Lung (tissue), 12 donors: ENCODE results near the gene ALDH7A1. TPM values are rescaled to one million over a fixed set of nuclear protein-coding genes. Genes with fewer than 3 reads are reported as not detected.

ENCODE experiments used
- ATAC-seq: fragments of 200-7000 bp; cut with Tn5 transposase; one replicate; pipeline ENCODE4 v1.9.1; 2020; ENCODE audit warnings: moderate number of reproducible peaks; ENCODE audit not compliant: insufficient read depth, low FRiP score
- DNase-seq, 3 donors: peaks; one replicate each; pipeline ENCODE4 v3.0.0-alpha.2; 2013 to 2017
- H3K27ac ChIP-seq, 2 donors: one replicate each; pipeline ENCODE4 v1.5.1; 2013; ENCODE audit warnings: mild to moderate bottlenecking in 2 of 2, moderate library complexity in 2 of 2, control low read depth in 1 of 2, inconsistent platforms in 1 of 2, low read depth in 1 of 2, low read length in 1 of 2
- H3K27me3 ChIP-seq, 3 donors: one replicate each; pipeline ENCODE4 v1.5.1; 2013; ENCODE audit warnings: low read length in 2 of 3; ENCODE audit not compliant: control insufficient read depth in 3 of 3, insufficient read depth in 3 of 3
- H3K36me3 ChIP-seq, 4 donors: one replicate each; pipeline ENCODE4 v1.5.1; 2013; ENCODE audit warnings: low read length in 4 of 4, mild to moderate bottlenecking in 1 of 4, moderate library complexity in 1 of 4; ENCODE audit not compliant: control insufficient read depth in 4 of 4, insufficient read depth in 4 of 4
- H3K4me1 ChIP-seq, 5 donors: one replicate each; pipeline ENCODE4 v1.5.1; 2013; ENCODE audit warnings: low read length in 5 of 5, mild to moderate bottlenecking in 2 of 5, moderate library complexity in 1 of 5; ENCODE audit not compliant: control insufficient read depth in 5 of 5, insufficient read depth in 5 of 5
- H3K4me3 ChIP-seq: one replicate; pipeline ENCODE4 v1.5.1; 2013; ENCODE audit warnings: mild to moderate bottlenecking, control low read depth, moderate library complexity
- H3K9ac ChIP-seq, 2 donors: one replicate each; pipeline ENCODE4 v1.5.1; 2013; ENCODE audit warnings: low read length in 2 of 2, control low read depth in 1 of 2; ENCODE audit not compliant: insufficient read depth in 1 of 2
- H3K9me3 ChIP-seq, 4 donors: one replicate each; pipeline ENCODE4 v1.5.1; 2013; ENCODE audit warnings: low read length in 3 of 4, mild to moderate bottlenecking in 1 of 4, moderate library complexity in 1 of 4; ENCODE audit not compliant: control insufficient read depth in 4 of 4, insufficient read depth in 3 of 4
- WGBS, 2 donors: extraction: QIAGEN DNeasy Blood & Tissue Kit; methylation state at CpG; one replicate each; pipeline ENCODE4 v1.1.7; 2013; 5-methylcytosine and 5-hydroxymethylcytosine counted together
- polyA plus RNA-seq, 2 donors: library from polyadenylated mRNA; stranded (reverse); fragments of 200-250 nt; gene quantifications; one replicate each; pipeline ENCODE4 v1.2.1, GENCODE V29; 2013
- total RNA-seq, 2 donors: library from RNA; depleted of rRNA in 1 of 2; stranded (reverse); fragments of >200 nt in 1 of 2; gene quantifications; one replicate each; pipeline ENCODE4 v1.2.1, GENCODE V29; 2014 to 2021
- TF ChIP-seq, protein P1 (sequence below): IDR thresholded peaks from 2 replicates; pipeline ENCODE4 v1.5.1; 2012; ENCODE audit warnings: mild to moderate bottlenecking; ENCODE audit errors: control extremely low read depth, extremely low read depth
- donor health status: control.
- donor health status: control.
- donor health status: Bipolar disorder and iron deficiency.
- donor health status: healthy.
- donor health status: DM: yes; HTN: yes; CAD: no.

Gene ALDH7A1
- total and polyA plus RNA-seq, 4 donors = 17.4 to 66.0 (median 38.1) TPM

DNA sequence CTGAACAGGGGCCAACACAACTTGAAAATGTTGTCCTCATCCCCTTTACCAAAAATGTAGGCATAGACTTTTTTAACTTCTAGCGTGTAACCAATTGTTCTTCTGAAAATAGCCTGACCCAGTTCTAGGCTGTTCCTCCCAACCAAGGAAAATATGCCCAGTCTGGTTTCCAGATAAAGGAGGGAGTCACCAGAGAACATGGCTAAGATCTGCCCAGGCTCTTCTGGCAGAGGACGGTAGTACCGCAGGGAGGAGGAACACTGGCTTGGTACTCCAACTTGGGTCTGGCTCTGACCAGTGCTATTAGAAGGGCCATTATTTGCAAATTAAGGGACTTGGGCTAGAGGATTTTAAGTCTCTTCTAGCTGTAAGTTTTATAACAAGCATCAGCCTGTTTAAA lies 108.7 kb downstream of the ALDH7A1 start:
- H3K9me3 ChIP-seq = no peaks in the 10 kb centered on the region
- H3K27me3 ChIP-seq = no peaks in the 10 kb centered on the region
- TF ChIP-seq, protein P1, sequence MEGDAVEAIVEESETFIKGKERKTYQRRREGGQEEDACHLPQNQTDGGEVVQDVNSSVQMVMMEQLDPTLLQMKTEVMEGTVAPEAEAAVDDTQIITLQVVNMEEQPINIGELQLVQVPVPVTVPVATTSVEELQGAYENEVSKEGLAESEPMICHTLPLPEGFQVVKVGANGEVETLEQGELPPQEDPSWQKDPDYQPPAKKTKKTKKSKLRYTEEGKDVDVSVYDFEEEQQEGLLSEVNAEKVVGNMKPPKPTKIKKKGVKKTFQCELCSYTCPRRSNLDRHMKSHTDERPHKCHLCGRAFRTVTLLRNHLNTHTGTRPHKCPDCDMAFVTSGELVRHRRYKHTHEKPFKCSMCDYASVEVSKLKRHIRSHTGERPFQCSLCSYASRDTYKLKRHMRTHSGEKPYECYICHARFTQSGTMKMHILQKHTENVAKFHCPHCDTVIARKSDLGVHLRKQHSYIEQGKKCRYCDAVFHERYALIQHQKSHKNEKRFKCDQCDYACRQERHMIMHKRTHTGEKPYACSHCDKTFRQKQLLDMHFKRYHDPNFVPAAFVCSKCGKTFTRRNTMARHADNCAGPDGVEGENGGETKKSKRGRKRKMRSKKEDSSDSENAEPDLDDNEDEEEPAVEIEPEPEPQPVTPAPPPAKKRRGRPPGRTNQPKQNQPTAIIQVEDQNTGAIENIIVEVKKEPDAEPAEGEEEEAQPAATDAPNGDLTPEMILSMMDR = no peak
- no peak for DNase-seq
- no peak overlapping the region for H3K27ac ChIP-seq
- no peak overlapping the region for H3K4me3 ChIP-seq
- no peak overlapping the region for H3K9ac ChIP-seq
- 95% methylated on average over 3 of the region's 3 CpGs for WGBS, 2 donors
- no peak for ATAC-seq
- H3K4me1 ChIP-seq = peaks cover 0 to 10% (median 0%) of the 10 kb centered on the region in 5 donors
- H3K36me3 ChIP-seq = peaks cover 0 to 56% (median 10%) of the 10 kb centered on the region in 4 donors

DNA sequence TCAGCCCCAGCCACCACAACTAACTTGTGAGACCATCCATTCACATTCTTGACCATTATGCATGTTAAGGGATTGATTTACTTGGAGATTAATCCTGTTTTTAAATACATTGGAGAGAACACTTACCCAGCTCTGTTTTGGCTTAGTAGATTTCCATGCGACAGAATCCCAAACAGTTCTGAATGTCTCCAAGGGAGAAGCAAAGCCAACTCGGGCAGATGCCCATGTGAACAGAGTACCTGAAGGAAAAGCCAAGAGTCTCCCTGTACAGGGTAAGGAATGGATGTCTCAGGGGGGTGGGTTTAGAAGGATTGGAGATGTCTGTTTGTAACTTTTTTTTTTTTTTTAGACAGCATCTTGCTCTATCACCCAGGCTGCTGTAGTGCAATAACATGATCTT lies 110.8 kb downstream of the ALDH7A1 start:
- Histone ChIP-seq H3K4me3 (no peak overlapping the region), H3K27ac (no peak overlapping the region), H3K4me1 (peaks cover 0 to 12% (median 4%) of the 10 kb centered on the region in 5 donors), H3K36me3 (peaks cover 0 to 53% (median 8%) of the 10 kb centered on the region in 4 donors), H3K9ac (no peak overlapping the region), H3K9me3 (no peaks in the 10 kb centered on the region), H3K27me3 (no peaks in the 10 kb centered on the region)
- ATAC-seq (no peak), DNase-seq (no peak)
- WGBS, 2 donors = 96 to 99% methylated on average over 2 of the region's 2 CpGs
- TF ChIP-seq, protein P1 = no peak

DNA sequence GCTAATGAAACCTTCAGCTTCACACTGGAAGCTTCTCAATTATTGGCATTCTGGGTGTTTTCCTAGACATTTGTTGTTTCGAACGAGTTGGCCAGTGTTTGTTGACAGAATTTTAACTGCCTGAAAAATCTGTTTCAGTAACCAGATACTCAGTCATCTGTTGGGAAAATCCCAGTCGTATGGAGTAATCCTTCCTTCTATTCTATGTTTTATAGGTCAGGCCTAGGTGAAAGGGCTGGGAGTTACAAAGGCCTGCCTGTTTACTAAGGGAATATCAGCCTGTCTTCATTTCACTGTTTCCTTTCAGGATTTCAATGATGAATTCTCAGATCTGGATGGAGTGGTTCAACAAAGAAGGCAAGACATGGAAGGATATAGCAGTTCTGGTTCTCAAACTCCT lies 111.9 kb downstream of the ALDH7A1 start:
- peaks cover 0 to 45% (median 8%) of the 10 kb centered on the region in 4 donors for H3K36me3 ChIP-seq
- no peaks in the 10 kb centered on the region for H3K27me3 ChIP-seq
- TF ChIP-seq, protein P1 = no peak
- H3K4me1 ChIP-seq = peaks cover 0 to 5% (median 4%) of the 10 kb centered on the region in 5 donors
- no peak for DNase-seq
- WGBS, 2 donors = 76 to 82% methylated on average over 3 of the region's 3 CpGs
- no peak overlapping the region for H3K9ac ChIP-seq
- no peak overlapping the region for H3K4me3 ChIP-seq
- H3K9me3 ChIP-seq = no peaks in the 10 kb centered on the region
- H3K27ac ChIP-seq = no peak overlapping the region
- ATAC-seq = no peak

DNA sequence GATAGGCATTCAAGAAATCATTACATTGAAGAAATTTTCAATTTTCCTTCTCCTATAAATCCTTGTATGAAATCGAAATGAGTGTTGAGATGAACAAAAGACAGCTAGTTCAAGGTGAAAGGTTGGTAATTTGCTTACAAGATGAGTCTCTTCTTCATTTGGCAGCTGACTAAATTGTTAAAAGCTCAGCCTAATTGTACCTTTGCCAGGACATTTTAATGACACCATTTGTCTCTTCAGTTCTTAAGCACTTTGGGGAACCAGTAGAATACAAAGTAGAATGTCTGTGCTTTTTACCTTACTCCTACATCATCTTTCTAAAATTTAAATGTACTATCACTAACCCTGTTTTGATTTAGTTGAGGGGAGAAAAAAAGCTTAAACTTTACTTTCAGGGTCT lies 112.4 kb downstream of the ALDH7A1 start:
- Histone ChIP-seq H3K4me1 (peaks cover 0 to 4% (median under 1%) of the 10 kb centered on the region in 5 donors), H3K4me3 (no peak overlapping the region), H3K27ac (no peak overlapping the region), H3K9ac (no peak overlapping the region), H3K9me3 (no peaks in the 10 kb centered on the region), H3K27me3 (no peaks in the 10 kb centered on the region), H3K36me3 (peaks cover 0 to 42% (median 8%) of the 10 kb centered on the region in 4 donors)
- ATAC-seq (no peak), DNase-seq (no peak)
- 91 to 97% methylated on average over 1 of the region's 1 CpG for WGBS, 2 donors
- TF ChIP-seq, protein P1 = no peak
